SK-N-SH (cell line): Measurements from ENCODE around the gene SNX21. TPM values are rescaled to one million over a fixed set of nuclear protein-coding genes. Genes with fewer than 3 reads are reported as not detected.
A peak's percentile ranks its signal among the peaks of the same experiment; 100 is the strongest.

ENCODE experiments used
- CTCF ChIA-PET: fragments of 300-600, 350-600 bp; formaldehyde crosslinking; extraction: SDS; loops from one replicate; lab custom pipeline; 2021; lab: Yijun Ruan, JAX
- POLR2A ChIA-PET: fragments of 350-600 bp; sonication (Branson Sonifier 250); formaldehyde crosslinking; extraction: SDS; loops from one replicate; lab custom pipeline; 2020; ENCODE audit warnings: antibody characterized with exemption, inconsistent platforms; lab: Yijun Ruan, JAX
- DNase-seq: peaks from one replicate; pipeline ENCODE4 v3.0.0; 2012
- H2AFZ ChIP-seq: fragments of 200-600 bp; sonication (generic); 2 replicates; pipeline ENCODE4 v1.8.1; 2016; ENCODE audit warnings: antibody characterized with exemption, mild to moderate bottlenecking, low read depth
- H3F3A ChIP-seq: fragments of 200-600 bp; sonication (generic); replicated peaks from 2 replicates; pipeline ENCODE3; 2016; ENCODE audit warnings: antibody characterized with exemption, mild to moderate bottlenecking; ENCODE audit not compliant: insufficient read depth
- H3K27ac ChIP-seq, 2 experiments: fragments of 200-500 bp in 1 of 2; fragments of 200-600 bp in 1 of 2; sonication (Bioruptor generic) in 1 of 2; sonication (generic), shearing (Covaris generic) in 1 of 2; 2 replicates each; pipeline versions ENCODE4 v1.5.1 to v1.6.1; 2014 to 2016; ENCODE audit warnings: low read depth in 2 of 2, inconsistent platforms in 1 of 2, low read length in 1 of 2, mild to moderate bottlenecking in 1 of 2, mixed read lengths in 1 of 2
- H3K27me3 ChIP-seq: fragments of 200-600 bp; sonication (generic), shearing (Covaris generic); 2 replicates; pipeline ENCODE4 v1.6.1; 2016; ENCODE audit warnings: mixed run types; ENCODE audit not compliant: insufficient read depth
- H3K36me3 ChIP-seq, 2 experiments: fragments of 200-500 bp in 1 of 2; fragments of 200-600 bp in 1 of 2; sonication (Bioruptor generic) in 1 of 2; sonication (generic) in 1 of 2; replicated peaks in 1 of 2; 2 replicates each; pipeline versions ENCODE3 to v1.5.1; 2014 to 2016; ENCODE audit warnings: low read length in 1 of 2, mild to moderate bottlenecking in 1 of 2; ENCODE audit not compliant: insufficient read depth in 2 of 2, control insufficient read depth in 1 of 2
- H3K4me1 ChIP-seq, 2 experiments: fragments of 200-500 bp in 1 of 2; fragments of 200-600 bp in 1 of 2; sonication (Bioruptor generic) in 1 of 2; sonication (generic), shearing (Covaris generic) in 1 of 2; 2 replicates each; pipeline versions ENCODE4 v1.5.1 to v1.6.1; 2014 to 2016; ENCODE audit warnings: low read depth in 1 of 2, low read length in 1 of 2, mixed run types in 1 of 2; ENCODE audit not compliant: insufficient read depth in 2 of 2, control insufficient read depth in 1 of 2
- H3K4me2 ChIP-seq: fragments of 200-600 bp; sonication (generic), shearing (Covaris generic); 2 replicates; pipeline ENCODE4 v1.6.1; 2017; ENCODE audit warnings: mixed run types
- H3K4me3 ChIP-seq, 2 experiments: fragments of 200-500 bp in 1 of 2; fragments of 200-600 bp in 1 of 2; sonication (Bioruptor generic) in 1 of 2; sonication (generic), shearing (Covaris generic) in 1 of 2; 2 replicates each; pipeline versions ENCODE4 v1.5.1 to v1.8.1; 2014 to 2016; ENCODE audit warnings: low read depth in 2 of 2, inconsistent platforms in 1 of 2, low read length in 1 of 2, mild to moderate bottlenecking in 1 of 2, mixed read lengths in 1 of 2, moderate library complexity in 1 of 2
- H3K79me2 ChIP-seq: fragments of 200-600 bp; sonication (generic); 2 replicates; pipeline ENCODE4 v1.8.1; 2017; ENCODE audit warnings: mild to moderate bottlenecking; ENCODE audit not compliant: insufficient read depth
- H3K9ac ChIP-seq: fragments of 200-600 bp; sonication (generic); 2 replicates; pipeline ENCODE4 v1.6.1; 2017; ENCODE audit warnings: mixed run types
- H3K9me2 ChIP-seq: fragments of 200-600 bp; sonication (generic); 2 replicates; pipeline ENCODE4 v1.6.1; 2017; ENCODE audit warnings: mixed run types
- H3K9me3 ChIP-seq: fragments of 200-600 bp; sonication (generic); 2 replicates; pipeline ENCODE4 v1.6.1; 2017; ENCODE audit warnings: mixed run types, mild to moderate bottlenecking, moderate library complexity
- H4K20me1 ChIP-seq: fragments of 200-600 bp; sonication (generic); 2 replicates; pipeline ENCODE4 v1.6.1; 2017; ENCODE audit warnings: mild to moderate bottlenecking, mixed run types; ENCODE audit not compliant: insufficient read depth
- ELF1 ChIP-seq: IDR thresholded peaks from 2 replicates; pipeline ENCODE4 v1.4.0; 2012
- RAD21 ChIP-seq: IDR thresholded peaks from 2 replicates; pipeline ENCODE4 v1.6.1; 2012; ENCODE audit warnings: mild to moderate bottlenecking, low read length
- RFX5 ChIP-seq: IDR thresholded peaks from 2 replicates; pipeline ENCODE4 v1.6.1; 2012; ENCODE audit warnings: mild to moderate bottlenecking, improper control_type of control experiment, low read length
- RXRA ChIP-seq: IDR thresholded peaks from 2 replicates; pipeline ENCODE4 v1.4.0; 2012; ENCODE audit warnings: low read depth, mild to moderate bottlenecking, borderline replicate concordance
- SMC3 ChIP-seq: IDR thresholded peaks from 2 replicates; pipeline ENCODE4 v1.6.1; 2012; ENCODE audit warnings: low read depth, low read length, improper control_type of control experiment
- ZBTB33 ChIP-seq: IDR thresholded peaks from 2 replicates; pipeline ENCODE4 v1.4.0; 2012; ENCODE audit warnings: low read depth, borderline replicate concordance
- WGBS: methylation state at CpG from one replicate; pipeline ENCODE4 v1.1.6; 2017; ENCODE audit warnings: low lambda C conversion rate; 5-methylcytosine and 5-hydroxymethylcytosine counted together
- polyA plus RNA-seq, 3 experiments: library from polyadenylated mRNA; depleted of rRNA; stranded (reverse); fragments of >200 nt; gene quantifications; 2 replicates each; pipeline ENCODE4 v1.2.3, GENCODE V29; 2012
- TF ChIP-seq, protein P1 (sequence below): IDR thresholded peaks from 2 replicates; pipeline ENCODE4 v1.4.0; 2012; ENCODE audit warnings: low read depth
- TF ChIP-seq, protein P2 (sequence below): fragments of 200-600 bp; sonication (generic); IDR thresholded peaks from 2 replicates; pipeline ENCODE4 v1.6.1; 2017; ENCODE audit warnings: antibody characterized with exemption, mild to moderate bottlenecking, moderate library complexity

SNX21 gene
- polyA plus RNA-seq, 1 of the 3 experiments (the other 2 are of a cell fraction), result 22.1 TPM

DNA sequence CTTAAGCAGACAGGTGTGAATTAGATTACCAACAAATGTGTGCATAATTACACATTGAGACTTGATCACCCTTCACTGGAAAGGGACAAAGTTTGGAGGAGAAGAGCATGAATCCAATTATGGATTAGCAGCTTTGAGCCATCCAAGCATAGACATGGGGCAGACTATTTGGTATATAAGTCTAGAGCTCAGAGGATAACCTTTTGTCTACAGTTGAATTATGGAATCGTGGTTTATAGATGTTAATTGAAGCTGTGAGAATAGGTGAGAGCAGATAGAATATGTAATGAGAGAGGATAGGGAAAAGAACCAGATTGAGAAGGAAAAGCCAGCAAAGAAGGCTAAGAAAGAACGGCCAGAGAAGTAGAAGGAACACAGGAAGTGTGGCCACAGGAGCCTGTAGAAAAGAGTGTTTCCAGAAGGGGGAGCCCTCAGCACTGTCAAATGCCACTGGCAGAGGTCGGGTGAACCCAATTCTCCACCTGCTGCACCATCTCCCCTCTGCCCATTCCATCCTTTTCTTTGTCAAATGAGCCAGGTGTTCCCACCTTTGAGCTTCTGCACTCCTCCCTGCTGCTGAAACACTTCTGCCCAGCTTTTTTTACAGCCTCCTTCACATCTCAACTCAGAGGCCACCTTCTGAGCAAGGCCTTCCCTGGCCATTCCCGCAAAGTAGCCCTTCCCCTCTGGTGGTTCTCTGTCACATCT, 34.5 kb upstream of the SNX21 start:
- H3K27ac ChIP-seq, result peak overlapping the region in 1 of 2 experiments; percentile 1; a peak in 1 of 4 replicates

GRCh38 chr20:45801851-45802250, 31.7 kb upstream of the SNX21 start:
- no peak for DNase-seq
- Histone ChIP-seq H3K27ac (no peak overlapping the region), H3K9ac (no peak overlapping the region), H3K4me2 (no peak overlapping the region), H4K20me1 (no peaks in the 10 kb centered on the region), H3K9me3 (no peaks in the 10 kb centered on the region), H3K4me3 (no peak overlapping the region), H3K27me3 (no peaks in the 10 kb centered on the region), H3F3A (peaks cover 9% of the 10 kb centered on the region), H3K4me1 (no peaks in the 10 kb centered on the region), H2AFZ (no peak overlapping the region), H3K36me3 (peaks cover 43 to 47% of the 10 kb centered on the region in 2 experiments), H3K79me2 (no peaks in the 10 kb centered on the region), H3K9me2 (no peaks in the 10 kb centered on the region)
- 88% methylated on average over 7 of the region's 7 CpGs for WGBS
- ChIA-PET CTCF (interaction anchor here (1.1 kb wide), 1 partner anchor 88 kb away, joined by 4 read pairs; no protein-coding TSS in a partner anchor), POLR2A (no interaction called here)
- no peak for TF ChIP-seq RXRA
- TF ChIP-seq, protein P1, sequence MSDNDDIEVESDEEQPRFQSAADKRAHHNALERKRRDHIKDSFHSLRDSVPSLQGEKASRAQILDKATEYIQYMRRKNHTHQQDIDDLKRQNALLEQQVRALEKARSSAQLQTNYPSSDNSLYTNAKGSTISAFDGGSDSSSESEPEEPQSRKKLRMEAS, result no peak

More for the DNA sequence above, 34.5 kb upstream of the SNX21 start:
- Histone ChIP-seq H3K4me3 (no peak overlapping the region), H3K9me2 (no peaks in the 10 kb centered on the region), H3K27me3 (no peaks in the 10 kb centered on the region), H4K20me1 (no peaks in the 10 kb centered on the region), H2AFZ (no peak overlapping the region), H3K36me3 (peaks cover 41 to 48% of the 10 kb centered on the region in 2 experiments), H3K9ac (no peak overlapping the region), H3K4me2 (no peak overlapping the region), H3K9me3 (no peaks in the 10 kb centered on the region), H3K4me1 (no peaks in the 10 kb centered on the region), H3K79me2 (0 out of 2 replicates have a peak, but pooled peaks cover 3% of the 10 kb centered on the region), H3F3A (peaks cover 9% of the 10 kb centered on the region)
- ChIA-PET POLR2A (interaction anchor here (0.7 to 1.4 kb wide), 2 partner anchors 34 to 100 kb away, joined by 3 read pairs; partner anchors contain the start of gene SNX21), CTCF (interaction anchor here (0.6 to 2.1 kb wide), 42 partner anchors 8 to 208 kb away, joined by 3 to 19 read pairs (median 4); partner anchors contain the start of genes PCIF1, SNX21, UBE2C and ZSWIM1)
- no peak for TF ChIP-seq ZBTB33
- TF ChIP-seq ELF1, result peak; percentile 38; the same call in 1 of the 2 replicates
- TF ChIP-seq, protein P2, sequence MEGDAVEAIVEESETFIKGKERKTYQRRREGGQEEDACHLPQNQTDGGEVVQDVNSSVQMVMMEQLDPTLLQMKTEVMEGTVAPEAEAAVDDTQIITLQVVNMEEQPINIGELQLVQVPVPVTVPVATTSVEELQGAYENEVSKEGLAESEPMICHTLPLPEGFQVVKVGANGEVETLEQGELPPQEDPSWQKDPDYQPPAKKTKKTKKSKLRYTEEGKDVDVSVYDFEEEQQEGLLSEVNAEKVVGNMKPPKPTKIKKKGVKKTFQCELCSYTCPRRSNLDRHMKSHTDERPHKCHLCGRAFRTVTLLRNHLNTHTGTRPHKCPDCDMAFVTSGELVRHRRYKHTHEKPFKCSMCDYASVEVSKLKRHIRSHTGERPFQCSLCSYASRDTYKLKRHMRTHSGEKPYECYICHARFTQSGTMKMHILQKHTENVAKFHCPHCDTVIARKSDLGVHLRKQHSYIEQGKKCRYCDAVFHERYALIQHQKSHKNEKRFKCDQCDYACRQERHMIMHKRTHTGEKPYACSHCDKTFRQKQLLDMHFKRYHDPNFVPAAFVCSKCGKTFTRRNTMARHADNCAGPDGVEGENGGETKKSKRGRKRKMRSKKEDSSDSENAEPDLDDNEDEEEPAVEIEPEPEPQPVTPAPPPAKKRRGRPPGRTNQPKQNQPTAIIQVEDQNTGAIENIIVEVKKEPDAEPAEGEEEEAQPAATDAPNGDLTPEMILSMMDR, result peak; percentile 76
- TF ChIP-seq RAD21, result peak; percentile 76
- TF ChIP-seq RFX5, result no peak
- TF ChIP-seq SMC3, result peak; percentile 47
- peak; percentile 71 for DNase-seq
- 33% methylated on average over 4 of the region's 4 CpGs for WGBS
